OCI-LY1 (cell line): ENCODE measurements around the gene KRTAP3-3.

Experiments
- H2AFZ ChIP-seq: fragments of 200-600 bp; sonication (generic), shearing (Covaris generic); 2 replicates; pipeline ENCODE4 v1.6.0; 2014; ENCODE audit warnings: antibody characterized with exemption, mild to moderate bottlenecking, low read length
- H3F3A ChIP-seq: fragments of 200-600 bp; sonication (generic), shearing (Covaris generic); 2 replicates; pipeline ENCODE4 v1.6.0; 2014; ENCODE audit warnings: mild to moderate bottlenecking, antibody characterized with exemption, low read length, moderate library complexity; ENCODE audit not compliant: insufficient read depth
- H3K27ac ChIP-seq: fragments of 200-600 bp; sonication (generic); 2 replicates; pipeline ENCODE4 v1.5.1; 2014; ENCODE audit warnings: low read length, mixed run types, mild to moderate bottlenecking, low read depth; ENCODE audit not compliant: poor library complexity, severe bottlenecking
- H3K27me3 ChIP-seq: fragments of 200-600 bp; sonication (generic); 2 replicates; pipeline ENCODE4 v1.6.0; 2014; ENCODE audit warnings: antibody characterized with exemption, mild to moderate bottlenecking, low read length, moderate library complexity; ENCODE audit not compliant: insufficient read depth
- H3K36me3 ChIP-seq: fragments of 200-600 bp; sonication (generic); 2 replicates; pipeline ENCODE4 v1.6.1; 2014; ENCODE audit warnings: mild to moderate bottlenecking, antibody characterized with exemption, low read length, moderate library complexity, mixed read lengths; ENCODE audit not compliant: insufficient read depth
- H3K4me1 ChIP-seq: fragments of 200-600 bp; sonication (generic); 2 replicates; pipeline ENCODE4 v1.5.1; 2014; ENCODE audit warnings: mild to moderate bottlenecking, low read length, moderate library complexity; ENCODE audit not compliant: insufficient read depth, severe bottlenecking
- H3K4me2 ChIP-seq: fragments of 200-600 bp; sonication (generic), shearing (Covaris generic); 2 replicates; pipeline ENCODE4 v1.6.1; 2014; ENCODE audit warnings: low read length
- H3K4me3 ChIP-seq: fragments of 200-600 bp; sonication (generic); 2 replicates; pipeline ENCODE4 v1.5.1; 2014; ENCODE audit warnings: low read length, low read depth, mild to moderate bottlenecking, mixed read lengths; ENCODE audit not compliant: poor library complexity, severe bottlenecking
- H3K79me2 ChIP-seq: fragments of 200-600 bp; shearing (Covaris generic); 2 replicates; pipeline ENCODE4 v1.6.1; 2016; ENCODE audit warnings: mixed run types, low read length, mixed read lengths; ENCODE audit not compliant: insufficient read depth
- H3K9ac ChIP-seq: fragments of 200-600 bp; sonication (generic), shearing (Covaris generic); 2 replicates; pipeline ENCODE4 v1.6.1; 2014; ENCODE audit warnings: mild to moderate bottlenecking, low read length, mixed read lengths
- H3K9me2 ChIP-seq: fragments of 200-600 bp; sonication (generic), shearing (Covaris generic); 2 replicates; pipeline ENCODE4 v1.6.1; 2014; ENCODE audit warnings: low read depth, mild to moderate bottlenecking, low read length, mixed read lengths
- H3K9me3 ChIP-seq: fragments of 200-600 bp; shearing (Covaris generic); 2 replicates; pipeline ENCODE4 v1.6.1; 2014; ENCODE audit warnings: low read length, mixed read lengths
- H4K20me1 ChIP-seq: fragments of 200-600 bp; sonication (generic), shearing (Covaris generic); 2 replicates; pipeline ENCODE4 v1.6.0; 2016; ENCODE audit warnings: mild to moderate bottlenecking, low read length; ENCODE audit not compliant: insufficient read depth
- CTCF ChIP-seq: fragments of 200-600 bp; sonication (generic), shearing (Covaris generic); IDR thresholded peaks from 2 replicates; pipeline ENCODE4 v1.5.1; 2017; ENCODE audit warnings: mild to moderate bottlenecking, antibody characterized with exemption, low read length, moderate library complexity, mixed read lengths
- EZH2 ChIP-seq: fragments of 200-600 bp; sonication (generic), shearing (Covaris generic); IDR thresholded peaks from 2 replicates; pipeline ENCODE4 v1.8.0; 2017; ENCODE audit warnings: borderline replicate concordance, mixed run types, mild to moderate bottlenecking, antibody characterized with exemption, low read length, moderate library complexity, mixed read lengths

KRTAP3-3 gene

GRCh38 chr17:40953881-40954280 lies 40.1 kb downstream of the KRTAP3-3 start:
- Histone ChIP-seq H3K9me2 (no peaks in the 10 kb centered on the region), H3K4me2 (no peak overlapping the region), H3K27me3 (no peaks in the 10 kb centered on the region), H3K27ac (no peak overlapping the region), H3K4me3 (no peak overlapping the region), H3K79me2 (no peaks in the 10 kb centered on the region), H2AFZ (no peak overlapping the region), H3F3A (no peaks in the 10 kb centered on the region), H3K9ac (no peak overlapping the region), H4K20me1 (no peaks in the 10 kb centered on the region), H3K4me1 (no peaks in the 10 kb centered on the region), H3K36me3 (no peaks in the 10 kb centered on the region), H3K9me3 (no peaks in the 10 kb centered on the region)
- TF ChIP-seq EZH2 (no peak), CTCF (no peak)

GRCh38 chr17:40952661-40953060 lies 41.3 kb downstream of the KRTAP3-3 start:
- H2AFZ ChIP-seq: no peak overlapping the region
- no peaks in the 10 kb centered on the region for H4K20me1 ChIP-seq
- no peak overlapping the region for H3K27ac ChIP-seq
- no peaks in the 10 kb centered on the region for H3K4me1 ChIP-seq
- H3K27me3 ChIP-seq: no peaks in the 10 kb centered on the region
- no peaks in the 10 kb centered on the region for H3K79me2 ChIP-seq
- no peak for TF ChIP-seq EZH2
- TF ChIP-seq CTCF: no peak
- no peaks in the 10 kb centered on the region for H3F3A ChIP-seq
- no peaks in the 10 kb centered on the region for H3K9me3 ChIP-seq
- no peaks in the 10 kb centered on the region for H3K36me3 ChIP-seq
- no peak overlapping the region for H3K9ac ChIP-seq
- H3K4me2 ChIP-seq: no peak overlapping the region
- no peaks in the 10 kb centered on the region for H3K9me2 ChIP-seq
- no peak overlapping the region for H3K4me3 ChIP-seq

- no peak overlapping the region for H3K9ac ChIP-seq
- H3K9me2 ChIP-seq: no peaks in the 10 kb centered on the region
- H3K4me2 ChIP-seq: no peak overlapping the region
- no peaks in the 10 kb centered on the region for H3F3A ChIP-seq
- no peaks in the 10 kb centered on the region for H3K27me3 ChIP-seq
- no peak for TF ChIP-seq CTCF
- TF ChIP-seq EZH2: no peak
- H4K20me1 ChIP-seq: no peaks in the 10 kb centered on the region
- no peaks in the 10 kb centered on the region for H3K36me3 ChIP-seq
- no peaks in the 10 kb centered on the region for H3K4me1 ChIP-seq
- no peaks in the 10 kb centered on the region for H3K9me3 ChIP-seq
- no peak overlapping the region for H3K27ac ChIP-seq
- no peaks in the 10 kb centered on the region for H3K79me2 ChIP-seq
- H2AFZ ChIP-seq: no peak overlapping the region
- H3K4me3 ChIP-seq: no peak overlapping the region
Measured at GRCh38 chr17:40952154-40952553, 41.8 kb downstream of the KRTAP3-3 start.
